H1 (cell line): ENCODE measurements around the gene ZDHHC16. TPM values are rescaled to one million over a fixed set of nuclear protein-coding genes. Genes with fewer than 3 reads are reported as not detected.

Experiments
- ATF3 ChIP-seq: IDR thresholded peaks from 2 replicates; pipeline ENCODE4 v1.6.1; 2011; ENCODE audit warnings: low read depth, mild to moderate bottlenecking, low read length; ENCODE audit not compliant: insufficient read depth
- CHD7 ChIP-seq: fragments of 300-600 bp; sonication (generic); IDR thresholded peaks from 2 replicates; pipeline ENCODE4 v1.7.1; 2012; ENCODE audit warnings: low read length, moderate library complexity, mild to moderate bottlenecking, inconsistent platforms; ENCODE audit not compliant: insufficient replicate concordance
- CREB1 ChIP-seq: IDR thresholded peaks from 2 replicates; pipeline ENCODE4 v1.6.1; 2012; ENCODE audit warnings: inconsistent platforms
- CTBP2 ChIP-seq: IDR thresholded peaks from 2 replicates; pipeline ENCODE4 v1.7.0; 2011; ENCODE audit warnings: borderline replicate concordance, mild to moderate bottlenecking, moderate library complexity, mixed read lengths, low read length; ENCODE audit not compliant: insufficient read depth, insufficient read length
- KDM4A ChIP-seq: IDR thresholded peaks from one replicate; pipeline ENCODE4 v1.7.1; 2012; ENCODE audit warnings: low read depth, mild to moderate bottlenecking, moderate library complexity, low read length, inconsistent platforms; ENCODE audit not compliant: severe bottlenecking
- SAP30 ChIP-seq: fragments of 300-600 bp; sonication (generic); IDR thresholded peaks from 2 replicates; pipeline ENCODE4 v1.7.1; 2012; ENCODE audit warnings: low read length, moderate library complexity, mild to moderate bottlenecking, inconsistent platforms; ENCODE audit not compliant: insufficient read depth, insufficient replicate concordance
- polyA plus RNA-seq, 7 experiments: library from polyadenylated mRNA; depleted of rRNA in 3 of 7; stranded (reverse) in 5 of 7; unstranded in 2 of 7; fragments of >200 nt in 5 of 7; fragments of 200-250 nt in 2 of 7; gene quantifications; 1 replicate in 5 of 7; 2 replicates in 1 of 7; 4 replicates in 1 of 7; pipeline versions ENCODE4 v1.2.1 to v1.2.3, GENCODE V29; 2011 to 2013; ENCODE audit warnings: missing spikeins in 2 of 7, mixed read lengths in 2 of 7
- total RNA-seq: library from RNA; stranded (reverse); fragmentation: NEBNext Ultra II Directional; extraction: Animal tissue kit (Norgen Biotek cat#: 25700); gene quantifications from 2 replicates; pipeline ENCODE4 v1.2.1, GENCODE V29; 2021
- TF ChIP-seq, protein P1 (sequence below): IDR thresholded peaks from 2 replicates; pipeline ENCODE4 v1.6.1; 2011; ENCODE audit warnings: low read length, improper control_type of control experiment

The ZDHHC16 gene
- total and polyA plus RNA-seq, 2 of the 8 experiments (the other 6 are each of a cell fraction or from before 2014, with no cell fraction given) = 45.9 to 108 TPM

- TF ChIP-seq CHD7 = no peak
- TF ChIP-seq SAP30 = peak; percentile 99
- peak; percentile 93 for TF ChIP-seq CREB1
- TF ChIP-seq KDM4A = peak; percentile 53
- no peak for TF ChIP-seq CTBP2
- no peak for TF ChIP-seq ATF3
- TF ChIP-seq, protein P1, sequence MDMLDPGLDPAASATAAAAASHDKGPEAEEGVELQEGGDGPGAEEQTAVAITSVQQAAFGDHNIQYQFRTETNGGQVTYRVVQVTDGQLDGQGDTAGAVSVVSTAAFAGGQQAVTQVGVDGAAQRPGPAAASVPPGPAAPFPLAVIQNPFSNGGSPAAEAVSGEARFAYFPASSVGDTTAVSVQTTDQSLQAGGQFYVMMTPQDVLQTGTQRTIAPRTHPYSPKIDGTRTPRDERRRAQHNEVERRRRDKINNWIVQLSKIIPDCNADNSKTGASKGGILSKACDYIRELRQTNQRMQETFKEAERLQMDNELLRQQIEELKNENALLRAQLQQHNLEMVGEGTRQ = no peak
These were observed 45.1 kb upstream of the ZDHHC16 start, which contains the start of gene RRP12 (continued) for GRCh38 chr10:97400665-97401454.
